ENCODE measurements around the gene C19orf12.
"Not testable (repeated sequence)": the region's sequence is repeated elsewhere in the genome, so short reads cannot be mapped to it uniquely, and the experiment has no call there.

The C19orf12 gene

DNA sequence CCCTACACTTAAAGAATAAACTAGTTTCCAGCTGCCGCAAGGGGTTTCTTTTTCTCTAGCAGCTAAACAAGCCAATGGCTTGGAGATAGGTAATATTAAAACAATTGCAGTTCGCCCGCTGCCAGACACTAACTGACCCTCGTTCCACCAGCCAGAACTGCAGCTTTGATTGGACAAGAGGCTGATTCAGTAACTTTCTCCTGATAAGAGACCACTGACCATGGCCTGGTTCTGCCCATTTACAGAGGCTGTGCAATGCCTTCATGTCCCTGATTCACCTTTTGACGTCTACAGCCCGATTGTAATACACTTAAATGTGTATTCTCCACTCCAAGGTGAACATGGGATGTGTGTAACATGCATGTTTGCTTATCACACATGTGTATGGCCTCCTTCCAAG lies 12.8 kb upstream of the C19orf12 start:
- DNase-seq (ENCODE audit: low spot score) = no peak

DNA sequence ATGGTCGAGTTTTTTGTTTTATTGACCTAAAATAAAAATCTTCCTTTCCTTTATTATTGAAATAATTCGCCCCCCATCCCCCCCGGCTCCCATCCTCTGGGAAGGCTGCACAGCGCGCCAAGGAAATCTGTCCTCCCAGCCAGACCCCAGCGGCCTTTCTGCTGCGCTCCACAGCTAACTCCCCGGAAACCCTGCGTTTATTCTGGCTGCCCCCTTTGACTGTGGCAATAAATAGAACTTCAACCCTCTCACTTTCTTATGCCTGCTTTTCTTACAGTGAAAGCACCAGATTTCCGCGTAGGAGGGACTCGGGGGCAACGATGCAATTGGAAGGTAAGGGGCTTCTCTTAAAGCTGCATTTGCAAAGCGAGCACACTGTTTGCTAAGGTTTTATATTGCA lies 9.7 kb upstream of the C19orf12 start:
- DNase-seq (ENCODE audit: low spot score) = no peak

GRCh38 chr19:29724102-29724641 lies 9.1 kb upstream of the C19orf12 start:
- no peak for DNase-seq (ENCODE audit: low spot score)

- DNase-seq (ENCODE audit: low spot score) = no peak
Observed at GRCh38 chr19:29717051-29717450, 2.0 kb upstream of the C19orf12 start.

DNA sequence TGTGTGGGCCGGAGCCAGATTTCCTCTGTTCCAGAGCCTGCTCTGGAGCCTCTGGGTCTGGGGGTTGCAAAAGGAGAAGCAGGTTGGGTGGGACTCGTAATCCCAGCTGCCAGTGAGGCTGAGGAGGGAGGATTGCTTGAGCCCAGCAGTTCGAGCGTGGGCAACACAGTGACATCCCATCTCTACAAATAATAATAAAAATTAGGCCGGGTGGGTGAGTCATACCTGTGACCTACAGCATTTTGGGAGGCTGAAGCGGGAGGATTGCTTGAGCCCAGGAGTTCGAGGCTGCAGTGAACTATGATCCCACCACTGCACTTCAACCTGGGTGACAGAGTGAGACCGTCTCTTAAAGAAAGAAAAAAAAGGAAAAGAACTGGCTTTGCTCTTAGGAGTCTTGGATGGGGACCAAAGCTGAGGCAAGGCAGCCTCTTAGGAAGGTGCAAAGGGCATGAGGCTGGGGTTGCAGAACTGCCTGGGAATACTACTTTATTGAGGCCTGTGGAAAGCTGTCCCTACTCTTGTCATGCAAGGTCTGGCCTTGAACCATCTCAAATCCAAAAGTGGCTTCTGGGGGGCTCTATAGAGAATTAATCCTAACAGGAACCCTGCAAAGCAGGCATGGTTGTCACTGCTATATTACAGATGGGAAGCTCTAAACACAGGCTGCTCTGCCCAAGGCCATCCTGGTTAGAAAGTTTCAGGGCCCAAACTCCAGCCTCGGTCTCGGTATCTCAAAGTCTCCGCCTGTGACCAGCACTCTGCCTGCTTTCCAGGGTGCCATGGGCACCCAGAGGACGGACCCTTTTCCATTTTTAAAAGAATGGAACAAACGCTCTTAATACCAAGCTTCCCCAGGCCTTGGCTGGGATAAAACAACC lies 880 bp upstream of the C19orf12 start:
- no peak for DNase-seq (ENCODE audit: low spot score)

- no peak for DNase-seq (ENCODE audit: low spot score)
Observed at GRCh38 chr19:29714371-29714952, 599 bp downstream of the C19orf12 start.

DNA sequence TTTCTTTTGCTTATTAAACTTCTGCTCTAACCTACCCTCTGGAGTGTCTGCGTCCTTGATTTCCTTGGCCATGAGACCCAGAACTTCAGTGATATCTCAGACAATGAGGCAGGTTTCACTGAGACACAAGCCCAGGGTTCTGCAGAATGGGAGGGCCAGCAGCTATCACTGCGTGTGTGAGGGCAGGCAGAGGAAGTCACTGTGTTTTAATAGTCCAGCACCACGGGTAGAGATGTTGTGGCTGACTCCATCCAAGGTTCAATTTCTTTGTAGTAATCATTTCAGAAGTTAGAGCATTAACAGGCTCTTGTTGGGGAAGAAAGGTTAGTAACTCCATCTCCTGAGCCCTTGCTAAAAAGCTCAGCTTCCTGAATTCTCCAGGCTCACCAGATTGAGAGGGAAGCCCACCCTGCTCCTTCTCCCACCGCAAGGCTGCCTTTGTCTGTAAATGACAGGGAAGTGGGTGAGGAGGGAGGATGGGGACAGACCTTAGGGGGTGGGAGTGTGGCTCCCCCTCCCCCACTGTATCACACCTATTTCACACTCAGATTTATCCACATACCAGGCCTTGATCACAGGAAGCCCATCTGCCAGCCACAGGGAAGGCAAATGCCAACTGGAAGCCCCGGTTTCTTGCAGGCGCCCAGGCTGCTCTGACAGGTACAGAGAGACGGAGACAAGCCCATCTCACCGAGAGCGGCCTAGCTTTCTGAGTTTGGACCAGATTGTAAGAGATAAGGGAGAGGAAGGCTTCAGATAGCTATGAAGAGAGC lies 2.1 kb downstream of the C19orf12 start:
- DNase-seq (ENCODE audit: low spot score) = no peak

DNA sequence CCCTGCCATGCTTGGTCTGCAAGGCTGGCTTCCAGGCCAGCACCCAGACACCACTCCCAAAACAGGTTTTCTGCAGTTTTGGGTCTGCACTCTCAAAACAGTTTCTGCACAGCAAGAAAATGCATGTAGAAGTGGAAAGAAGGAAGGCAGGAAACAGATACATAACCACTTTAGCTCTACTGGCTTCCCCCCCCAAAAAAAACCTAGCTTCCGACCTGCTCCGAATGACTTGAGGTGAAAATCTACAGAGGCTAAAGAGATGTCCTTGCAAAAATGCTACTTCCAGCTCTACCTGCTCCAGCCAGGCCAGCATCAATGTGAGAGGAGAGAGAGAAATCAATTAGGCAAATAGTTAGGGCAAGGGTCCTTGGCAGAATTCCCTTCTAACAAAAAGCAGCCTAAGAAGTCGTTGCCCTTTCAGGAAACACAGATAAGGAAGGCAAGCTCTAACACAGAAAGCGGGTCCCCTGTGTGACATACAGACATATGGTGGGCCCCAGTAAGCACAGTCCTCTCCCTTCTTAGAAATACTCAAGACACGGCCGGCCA lies 3.4 kb downstream of the C19orf12 start:
- DNase-seq (ENCODE audit: low spot score) = no peak

GRCh38 chr19:29709440-29709798 lies 5.6 kb downstream of the C19orf12 start:
- not testable (repeated sequence) for DNase-seq (ENCODE audit: low spot score)

DNA sequence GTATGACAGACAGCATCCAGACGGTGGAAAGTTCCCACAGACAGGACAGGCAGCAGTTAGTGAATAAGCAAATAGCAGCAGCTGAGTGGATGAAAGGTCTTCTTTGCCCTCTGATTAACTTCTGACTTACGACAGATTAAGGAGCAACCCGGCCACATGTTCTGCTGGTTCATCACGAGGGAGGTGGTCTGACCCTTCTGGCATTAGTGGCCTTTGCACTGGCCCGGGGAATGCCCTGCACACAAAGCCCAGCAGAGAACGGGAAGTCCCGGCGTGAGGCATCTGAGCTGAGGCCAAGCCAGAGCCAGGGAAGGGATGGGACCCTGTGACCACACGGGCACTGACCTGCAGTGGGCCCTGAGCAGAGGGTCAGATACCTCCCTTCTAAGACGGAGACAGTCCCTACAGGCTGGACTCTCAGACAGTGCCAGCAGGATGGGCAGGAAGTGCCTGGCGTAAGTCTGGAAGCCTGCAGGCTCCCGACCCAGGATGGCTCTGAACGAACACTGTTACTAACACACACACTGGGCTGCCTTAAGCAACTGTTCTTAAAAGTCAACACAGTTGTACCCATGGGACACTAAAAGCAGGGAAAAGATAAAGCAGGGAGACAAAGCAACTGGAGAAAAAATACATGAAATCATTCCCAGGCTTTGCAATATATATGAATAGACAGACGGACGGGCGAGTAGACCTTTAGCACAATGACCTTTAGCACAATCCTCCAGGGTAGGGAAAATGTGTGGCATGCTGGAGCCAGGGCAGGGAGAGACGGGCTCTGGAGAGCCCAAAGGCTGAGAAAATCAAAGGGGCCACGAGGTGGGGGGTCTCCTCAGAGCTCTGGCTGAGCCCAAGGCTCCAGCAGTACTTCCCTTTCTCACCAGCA lies 6.3 kb downstream of the C19orf12 start:
- DNase-seq (ENCODE audit: low spot score) = no peak

- no peak for DNase-seq (ENCODE audit: low spot score)
Observed at GRCh38 chr19:29706635-29707034, 8.4 kb downstream of the C19orf12 start.

DNA sequence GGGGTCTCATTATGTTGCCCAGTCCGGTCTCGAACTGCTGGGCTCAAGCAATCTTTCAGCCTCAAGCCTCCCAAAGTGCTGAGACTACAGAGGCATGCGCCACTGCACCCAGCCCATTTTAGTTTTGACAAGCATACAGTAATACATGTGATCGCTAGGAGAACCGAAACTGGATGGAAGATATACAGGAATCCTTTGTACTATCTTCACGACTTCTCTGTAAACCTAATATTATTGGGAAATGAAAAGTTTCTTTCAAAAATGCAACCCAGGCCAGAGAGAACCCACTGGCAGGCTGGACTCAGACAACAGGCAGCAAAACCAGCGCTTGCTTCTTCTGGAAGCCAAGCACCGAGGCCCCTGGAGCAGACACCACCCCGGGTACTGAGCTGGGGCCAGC lies 9.4 kb downstream of the C19orf12 start:
- no peak for DNase-seq (ENCODE audit: low spot score)

DNA sequence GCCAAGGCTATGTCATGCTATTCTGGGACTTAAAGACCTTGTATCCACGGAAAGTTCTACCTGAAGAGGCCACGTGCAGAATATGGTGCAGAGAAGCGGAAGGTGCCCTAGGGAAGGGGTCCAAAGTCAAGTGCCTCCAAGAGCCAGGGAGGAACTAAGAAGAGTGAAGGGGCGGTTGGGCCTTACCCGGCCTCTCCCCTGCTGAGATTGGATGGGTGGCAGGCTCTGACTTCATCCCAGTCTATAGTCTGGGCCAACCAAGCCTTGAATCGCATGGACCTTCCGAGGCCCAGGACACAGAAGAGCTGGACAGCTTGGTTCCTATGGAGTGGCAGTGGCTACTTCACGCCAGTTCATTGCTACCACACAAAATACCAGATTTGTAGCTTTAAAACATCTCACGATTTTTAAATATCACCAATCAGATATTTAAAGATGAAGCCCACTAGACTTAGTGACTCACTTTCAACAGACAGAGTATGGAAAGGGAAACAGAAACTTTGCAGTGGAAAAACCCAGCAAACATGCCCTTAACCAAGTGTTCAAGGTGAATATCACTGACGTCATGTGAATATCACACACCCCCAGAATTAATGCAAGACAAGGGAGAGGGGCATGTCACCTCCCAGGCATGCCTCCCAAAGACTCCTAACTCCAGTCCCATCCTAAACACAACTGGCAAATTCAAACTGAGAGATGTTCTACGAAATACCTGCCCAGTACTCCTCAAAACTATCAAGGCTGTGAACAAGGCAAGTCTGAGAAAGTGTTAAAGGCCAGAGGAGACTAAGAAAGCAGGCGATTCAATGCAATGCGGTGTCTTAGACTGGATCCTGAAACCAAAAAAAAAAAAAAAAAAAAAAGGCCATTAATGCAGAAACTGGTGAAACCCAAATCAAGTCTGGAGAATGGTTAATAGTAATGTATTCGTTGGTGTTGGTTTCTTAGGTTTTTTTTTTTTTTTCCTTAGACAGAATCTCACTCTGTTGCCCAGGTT lies 10.2 kb downstream of the C19orf12 start:
- no peak for DNase-seq (ENCODE audit: low spot score)

- DNase-seq (ENCODE audit: low spot score) = no peak
Observed at GRCh38 chr19:29702963-29703320, 12.1 kb downstream of the C19orf12 start.

- no peak for DNase-seq (ENCODE audit: low spot score)
Observed at GRCh38 chr19:29702161-29702962, 12.7 kb downstream of the C19orf12 start.

DNA sequence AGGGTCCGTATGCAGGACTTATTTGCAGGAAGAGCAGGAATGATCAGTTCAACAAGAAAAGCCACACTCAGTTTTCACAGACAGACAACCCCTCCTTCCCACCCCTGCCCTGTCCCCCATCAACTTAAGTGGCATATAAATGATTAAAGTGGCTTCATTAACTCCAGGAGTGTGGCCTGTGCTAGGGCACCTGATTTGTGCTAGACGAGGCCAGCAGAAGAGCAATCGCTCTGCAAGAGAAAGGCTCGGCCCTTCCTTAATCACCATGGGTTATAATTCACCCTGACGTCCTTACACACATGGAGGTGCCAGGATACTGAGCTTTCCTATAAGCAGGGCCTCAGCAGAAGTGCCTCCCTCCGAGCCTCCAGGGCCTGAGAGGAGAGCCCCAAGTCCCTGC lies 14.6 kb downstream of the C19orf12 start:
- no peak for DNase-seq (ENCODE audit: low spot score)

GRCh38 chr19:29699861-29700260 lies 15.2 kb downstream of the C19orf12 start:
- no peak for DNase-seq (ENCODE audit: low spot score)

GRCh38 chr19:29697523-29698261 lies 17.4 kb downstream of the C19orf12 start:
- DNase-seq (ENCODE audit: low spot score) = no peak

DNA sequence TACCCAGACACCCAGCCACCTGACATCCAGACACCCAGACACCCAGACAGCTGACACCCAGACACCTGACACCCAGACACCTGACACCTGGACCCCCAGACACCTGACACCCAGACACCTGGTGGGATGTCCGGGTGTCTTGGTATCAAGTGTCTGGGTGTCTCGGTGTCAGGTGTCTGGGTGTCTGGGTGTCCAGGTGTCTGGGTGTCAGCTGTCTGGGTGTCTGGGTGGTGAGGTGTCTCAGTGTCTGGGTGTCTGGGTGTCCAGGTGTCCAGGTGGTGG lies 18.6 kb downstream of the C19orf12 start:
- DNase-seq (ENCODE audit: low spot score) = no peak

Measured in D341Med (cell line).